KMS-11 (cell line): ENCODE measurements around the gene GOLIM4.

Source experiments
- H2AFZ ChIP-seq: fragments of 200-600 bp; sonication (generic); 2 replicates; pipeline ENCODE4 v1.6.1; 2016; ENCODE audit warnings: antibody characterized with exemption, mixed run types, low read depth
- H3K27ac ChIP-seq: fragments of 200-600 bp; sonication (generic); 2 replicates; pipeline ENCODE4 v1.6.1; 2016; ENCODE audit warnings: mild to moderate bottlenecking, mixed run types
- H3K27me3 ChIP-seq: fragments of 200-600 bp; sonication (generic); 2 replicates; pipeline ENCODE4 v1.6.1; 2017; ENCODE audit warnings: mild to moderate bottlenecking, low read depth, mixed run types, moderate library complexity; ENCODE audit not compliant: insufficient read depth
- H3K36me3 ChIP-seq: fragments of 200-600 bp; sonication (generic); 2 replicates; pipeline ENCODE4 v1.6.1; 2017; ENCODE audit warnings: mild to moderate bottlenecking, mixed run types; ENCODE audit not compliant: insufficient read depth
- H3K4me1 ChIP-seq: fragments of 200-600 bp; sonication (generic); 2 replicates; pipeline ENCODE4 v1.6.1; 2016; ENCODE audit warnings: mild to moderate bottlenecking, low read depth, mixed run types; ENCODE audit not compliant: poor library complexity, severe bottlenecking
- H3K4me2 ChIP-seq: fragments of 200-600 bp; sonication (generic); 2 replicates; pipeline ENCODE4 v1.7.0; 2016; ENCODE audit warnings: mild to moderate bottlenecking, mixed run types
- H3K4me3 ChIP-seq: fragments of 200-600 bp; sonication (generic); IDR thresholded peaks from 2 replicates; pipeline ENCODE4 v1.6.1; 2017; ENCODE audit warnings: low read depth, low read length, mixed read lengths; ENCODE audit not compliant: insufficient read depth
- H3K79me2 ChIP-seq: fragments of 200-600 bp; sonication (generic); 2 replicates; pipeline ENCODE4 v1.6.1; 2016; ENCODE audit warnings: low read depth, mixed run types; ENCODE audit not compliant: insufficient read depth
- H3K9ac ChIP-seq: fragments of 200-600 bp; sonication (generic); 2 replicates; pipeline ENCODE4 v1.6.1; 2016; ENCODE audit warnings: mild to moderate bottlenecking, mixed run types
- H4K20me1 ChIP-seq: fragments of 200-600 bp; sonication (generic); 2 replicates; pipeline ENCODE4 v1.6.1; 2016; ENCODE audit warnings: mild to moderate bottlenecking, mixed run types; ENCODE audit not compliant: insufficient read depth
- TF ChIP-seq, protein P1 (sequence below): fragments of 200-600 bp; sonication (generic); conservative IDR thresholded peaks from 2 replicates; pipeline ENCODE4 v1.6.1; 2017; ENCODE audit warnings: low read depth, mild to moderate bottlenecking, antibody characterized with exemption, low read length, moderate library complexity, mixed read lengths

Gene GOLIM4

GRCh38 chr3:167973901-167974300, 121.8 kb downstream of the GOLIM4 start:
- Histone ChIP-seq H3K4me3 (no peak overlapping the region), H3K4me2 (no peak overlapping the region), H2AFZ (no peak overlapping the region), H3K27ac (no peak overlapping the region), H3K27me3 (no peaks in the 10 kb centered on the region), H3K4me1 (no peaks in the 10 kb centered on the region), H4K20me1 (no peaks in the 10 kb centered on the region), H3K9ac (no peak overlapping the region), H3K79me2 (no peaks in the 10 kb centered on the region), H3K36me3 (no peaks in the 10 kb centered on the region)
- TF ChIP-seq, protein P1, sequence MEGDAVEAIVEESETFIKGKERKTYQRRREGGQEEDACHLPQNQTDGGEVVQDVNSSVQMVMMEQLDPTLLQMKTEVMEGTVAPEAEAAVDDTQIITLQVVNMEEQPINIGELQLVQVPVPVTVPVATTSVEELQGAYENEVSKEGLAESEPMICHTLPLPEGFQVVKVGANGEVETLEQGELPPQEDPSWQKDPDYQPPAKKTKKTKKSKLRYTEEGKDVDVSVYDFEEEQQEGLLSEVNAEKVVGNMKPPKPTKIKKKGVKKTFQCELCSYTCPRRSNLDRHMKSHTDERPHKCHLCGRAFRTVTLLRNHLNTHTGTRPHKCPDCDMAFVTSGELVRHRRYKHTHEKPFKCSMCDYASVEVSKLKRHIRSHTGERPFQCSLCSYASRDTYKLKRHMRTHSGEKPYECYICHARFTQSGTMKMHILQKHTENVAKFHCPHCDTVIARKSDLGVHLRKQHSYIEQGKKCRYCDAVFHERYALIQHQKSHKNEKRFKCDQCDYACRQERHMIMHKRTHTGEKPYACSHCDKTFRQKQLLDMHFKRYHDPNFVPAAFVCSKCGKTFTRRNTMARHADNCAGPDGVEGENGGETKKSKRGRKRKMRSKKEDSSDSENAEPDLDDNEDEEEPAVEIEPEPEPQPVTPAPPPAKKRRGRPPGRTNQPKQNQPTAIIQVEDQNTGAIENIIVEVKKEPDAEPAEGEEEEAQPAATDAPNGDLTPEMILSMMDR: no peak

DNA sequence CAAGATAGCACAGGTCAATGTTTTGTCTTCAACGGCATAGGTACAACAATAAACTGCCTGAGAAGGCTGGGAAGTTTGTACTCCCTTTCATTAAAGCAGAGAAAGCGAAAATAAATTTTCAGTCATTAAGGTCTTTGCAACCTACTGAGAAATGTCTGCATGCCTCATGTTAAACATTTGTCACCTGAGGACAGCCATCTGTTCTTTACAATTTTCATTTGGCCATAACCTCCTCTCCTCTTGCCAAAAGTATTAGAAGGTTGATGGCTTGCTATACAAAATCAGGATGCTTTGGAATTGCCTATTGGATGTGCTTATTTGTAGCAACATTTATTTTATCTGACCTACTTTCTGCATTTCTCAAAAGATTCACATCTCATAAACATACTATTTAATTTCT, 122.7 kb downstream of the GOLIM4 start:
- H3K4me2 ChIP-seq: no peak overlapping the region
- H3K9ac ChIP-seq: no peak overlapping the region
- H3K27me3 ChIP-seq: no peaks in the 10 kb centered on the region
- H3K79me2 ChIP-seq: no peaks in the 10 kb centered on the region
- H2AFZ ChIP-seq: no peak overlapping the region
- TF ChIP-seq, protein P1: no peak
- H3K27ac ChIP-seq: no peak overlapping the region
- H3K36me3 ChIP-seq: no peaks in the 10 kb centered on the region
- no peak overlapping the region for H3K4me3 ChIP-seq
- no peaks in the 10 kb centered on the region for H3K4me1 ChIP-seq
- no peaks in the 10 kb centered on the region for H4K20me1 ChIP-seq

- Histone ChIP-seq H2AFZ (no peak overlapping the region), H4K20me1 (no peaks in the 10 kb centered on the region), H3K4me2 (no peak overlapping the region), H3K27me3 (no peaks in the 10 kb centered on the region), H3K4me1 (no peaks in the 10 kb centered on the region), H3K79me2 (no peaks in the 10 kb centered on the region), H3K27ac (no peak overlapping the region), H3K36me3 (no peaks in the 10 kb centered on the region), H3K9ac (no peak overlapping the region), H3K4me3 (no peak overlapping the region)
- TF ChIP-seq, protein P1: no peak
These were observed 123.2 kb downstream of the GOLIM4 start for GRCh38 chr3:167972502-167972901.

DNA sequence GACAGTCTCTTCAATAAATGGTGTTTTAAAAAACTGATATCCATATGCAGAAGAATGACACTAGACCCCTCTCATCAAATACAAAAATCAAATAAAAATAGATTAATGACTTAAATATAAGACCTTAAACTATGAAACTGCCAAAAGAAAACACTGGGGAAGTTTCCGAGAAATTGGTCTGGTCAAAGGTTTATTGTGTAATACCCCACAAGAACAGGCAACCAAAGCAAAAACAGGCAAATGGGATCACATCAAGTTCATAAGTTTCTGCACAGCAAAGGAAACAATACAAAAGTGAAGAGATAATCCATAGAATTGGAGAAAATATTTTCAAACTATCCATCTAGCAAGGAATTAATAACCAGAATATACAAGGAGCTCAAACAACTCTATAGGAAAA, 126.2 kb downstream of the GOLIM4 start:
- Histone ChIP-seq H3K36me3 (no peaks in the 10 kb centered on the region), H4K20me1 (no peaks in the 10 kb centered on the region)
- TF ChIP-seq, protein P1: no peak

More for the DNA sequence above, 126.2 kb downstream of the GOLIM4 start:
- no peaks in the 10 kb centered on the region for H3K27me3 ChIP-seq
- no peak overlapping the region for H3K4me3 ChIP-seq
- H3K27ac ChIP-seq: no peak overlapping the region
- no peaks in the 10 kb centered on the region for H3K79me2 ChIP-seq
- H3K4me2 ChIP-seq: no peak overlapping the region
- H2AFZ ChIP-seq: no peak overlapping the region
- H3K4me1 ChIP-seq: no peaks in the 10 kb centered on the region
- H3K9ac ChIP-seq: no peak overlapping the region
